Suprapubic skin (tissue), 4 donors: Measurements from ENCODE around the gene NAA20.

Source experiments
- EP300 ChIP-seq: sonication (generic); formaldehyde crosslinking; IDR thresholded peaks from one replicate; pipeline ENCODE4 v1.6.1; 2017; ENCODE audit warnings: antibody characterized with exemption
- POLR2AphosphoS5 ChIP-seq, 3 donors: sonication (generic); formaldehyde crosslinking; IDR thresholded peaks; one replicate each; pipeline ENCODE4 v1.6.1; 2017; ENCODE audit warnings: antibody characterized with exemption in 3 of 3
- TF ChIP-seq, protein P1 (sequence below), 2 donors: fragments of 200-600 bp in 1 of 2; fragments of 450-650 bp in 1 of 2; sonication (generic) in 1 of 2; IDR thresholded peaks; one replicate each; pipeline ENCODE4 v1.5.1; 2016 to 2019; ENCODE audit warnings: antibody characterized with exemption in 2 of 2, mild to moderate bottlenecking in 1 of 2, moderate library complexity in 1 of 2

DNA sequence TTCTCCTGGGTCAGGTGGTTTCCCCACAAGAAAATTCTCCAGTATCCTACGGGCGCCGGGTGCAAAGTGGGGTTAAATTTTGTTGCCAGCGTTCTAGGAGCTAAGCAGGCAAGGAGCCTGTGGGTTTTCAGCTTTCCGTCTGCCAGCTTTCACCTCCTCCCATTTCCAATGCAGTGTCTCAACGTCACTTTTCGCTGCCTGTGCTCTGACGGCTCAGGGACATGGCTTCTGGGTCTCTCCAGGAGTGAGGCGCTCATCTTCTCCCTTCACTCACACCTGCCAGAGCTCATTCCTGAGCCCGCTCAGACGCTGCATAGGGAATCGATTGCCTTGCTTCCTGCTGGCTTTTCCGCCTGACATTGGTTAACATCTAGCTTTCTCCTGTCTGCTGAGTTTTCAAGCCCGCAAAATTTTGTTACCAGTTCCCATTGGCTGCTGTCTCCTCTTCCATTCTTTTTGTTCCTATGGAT is 7.3 kb upstream of the NAA20 start:
- TF ChIP-seq, protein P1, sequence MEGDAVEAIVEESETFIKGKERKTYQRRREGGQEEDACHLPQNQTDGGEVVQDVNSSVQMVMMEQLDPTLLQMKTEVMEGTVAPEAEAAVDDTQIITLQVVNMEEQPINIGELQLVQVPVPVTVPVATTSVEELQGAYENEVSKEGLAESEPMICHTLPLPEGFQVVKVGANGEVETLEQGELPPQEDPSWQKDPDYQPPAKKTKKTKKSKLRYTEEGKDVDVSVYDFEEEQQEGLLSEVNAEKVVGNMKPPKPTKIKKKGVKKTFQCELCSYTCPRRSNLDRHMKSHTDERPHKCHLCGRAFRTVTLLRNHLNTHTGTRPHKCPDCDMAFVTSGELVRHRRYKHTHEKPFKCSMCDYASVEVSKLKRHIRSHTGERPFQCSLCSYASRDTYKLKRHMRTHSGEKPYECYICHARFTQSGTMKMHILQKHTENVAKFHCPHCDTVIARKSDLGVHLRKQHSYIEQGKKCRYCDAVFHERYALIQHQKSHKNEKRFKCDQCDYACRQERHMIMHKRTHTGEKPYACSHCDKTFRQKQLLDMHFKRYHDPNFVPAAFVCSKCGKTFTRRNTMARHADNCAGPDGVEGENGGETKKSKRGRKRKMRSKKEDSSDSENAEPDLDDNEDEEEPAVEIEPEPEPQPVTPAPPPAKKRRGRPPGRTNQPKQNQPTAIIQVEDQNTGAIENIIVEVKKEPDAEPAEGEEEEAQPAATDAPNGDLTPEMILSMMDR (IDR thresholded peaks at IDR 0.05), result no peak
- TF ChIP-seq EP300 (no peak), POLR2AphosphoS5 (IDR thresholded peaks at IDR 0.05) (no peak)
